ENCODE results near the gene RNF151.

DNA sequence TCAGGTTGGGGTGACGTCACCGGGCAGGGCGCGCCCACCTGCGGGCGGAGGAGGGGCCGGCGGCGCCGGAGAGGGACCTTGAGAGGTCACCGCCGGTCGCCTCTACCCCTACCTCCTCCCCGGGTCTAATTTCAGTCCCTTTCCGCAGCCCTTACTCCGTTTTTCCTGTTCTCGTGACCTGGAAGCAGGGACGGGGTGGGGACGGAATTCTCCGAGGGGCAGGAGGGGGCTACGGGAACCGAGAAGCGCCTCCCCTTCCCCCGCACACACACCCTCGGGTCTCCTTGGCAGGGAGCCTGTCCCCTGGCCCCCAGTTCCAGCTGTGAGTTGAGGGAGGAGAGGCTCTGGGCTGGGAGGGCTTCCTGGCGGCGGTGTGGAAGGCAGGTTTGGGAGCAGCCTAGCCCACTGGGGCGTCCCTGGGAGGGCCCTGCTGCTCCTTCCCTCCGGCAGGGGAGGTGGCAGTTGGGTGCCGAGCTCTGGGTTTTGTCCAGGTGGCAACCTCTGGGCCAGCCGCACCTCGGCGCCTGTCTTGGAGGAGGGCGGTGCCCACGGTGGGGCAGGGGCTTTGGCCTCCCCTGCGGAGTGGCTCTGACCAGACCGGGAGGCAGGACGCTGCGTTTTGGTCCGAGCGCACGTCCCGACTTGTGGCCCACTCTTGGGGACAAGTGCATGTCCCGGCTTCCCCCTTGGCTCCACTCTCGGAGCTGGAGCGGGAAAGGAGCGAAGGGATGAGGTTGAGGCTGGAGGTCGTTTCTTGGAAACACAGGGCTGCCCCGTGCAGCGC is 23.9 kb downstream of the RNF151 start:
- TF ChIP-seq GATA2 (IDR thresholded peaks at IDR 0.05; ENCODE audit: low read depth, low read length), result no peak
- TF ChIP-seq GATA3 (IDR thresholded peaks at IDR 0.05; ENCODE audit: low read depth, low read length), result no peak
